Activated CD8-positive, alpha-beta memory T cell treated with anti-CD3 and anti-CD28 coated beads for 1 hour (primary cell): ENCODE data around the gene PRDM5.

Experiments used
- DNase-seq, 2 donors: peaks; one replicate each; pipeline ENCODE4 v3.0.0-alpha.2; 2020; ENCODE audit warnings: low read depth in 1 of 2; ENCODE audit errors: extremely low read depth in 1 of 2

The PRDM5 gene

DNA sequence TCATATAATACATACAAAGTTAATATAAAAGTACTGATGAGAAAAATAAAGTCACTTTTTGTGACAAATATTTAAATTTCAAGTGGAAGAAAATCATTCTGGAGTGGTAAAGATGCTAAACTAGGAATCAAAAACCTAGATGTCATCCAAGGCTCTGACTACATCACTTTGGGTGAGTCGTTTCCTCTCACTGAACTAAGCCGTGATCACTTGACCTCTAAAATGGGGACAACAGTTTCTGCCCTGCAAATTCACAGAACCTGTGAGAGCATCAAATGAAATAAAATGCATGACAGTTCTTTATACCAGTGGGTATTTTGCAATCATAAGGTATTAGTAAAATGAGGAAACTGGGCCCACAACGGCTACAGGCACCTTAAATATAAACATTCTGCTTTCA, 63.8 kb downstream of the PRDM5 start:
- no peak for DNase-seq

DNA sequence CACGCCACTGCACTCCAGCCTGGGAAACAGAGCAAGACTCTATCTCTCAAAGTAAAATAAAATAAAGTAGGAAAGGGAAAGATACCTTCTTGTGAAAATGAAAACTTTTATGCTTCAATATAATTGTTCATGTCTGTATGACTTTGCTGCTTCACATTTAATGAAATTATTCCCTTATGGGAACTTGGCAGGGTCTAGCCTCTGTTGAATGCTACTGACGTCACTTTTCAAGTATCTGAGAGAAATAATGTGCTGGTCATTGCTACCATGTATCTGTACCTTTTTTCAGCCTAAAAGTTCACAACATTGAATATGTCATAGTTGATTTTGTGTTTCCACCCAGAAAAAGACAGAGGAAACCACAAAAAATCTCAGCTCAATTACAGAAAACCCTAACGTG, 65.2 kb downstream of the PRDM5 start:
- no peak for DNase-seq

DNA sequence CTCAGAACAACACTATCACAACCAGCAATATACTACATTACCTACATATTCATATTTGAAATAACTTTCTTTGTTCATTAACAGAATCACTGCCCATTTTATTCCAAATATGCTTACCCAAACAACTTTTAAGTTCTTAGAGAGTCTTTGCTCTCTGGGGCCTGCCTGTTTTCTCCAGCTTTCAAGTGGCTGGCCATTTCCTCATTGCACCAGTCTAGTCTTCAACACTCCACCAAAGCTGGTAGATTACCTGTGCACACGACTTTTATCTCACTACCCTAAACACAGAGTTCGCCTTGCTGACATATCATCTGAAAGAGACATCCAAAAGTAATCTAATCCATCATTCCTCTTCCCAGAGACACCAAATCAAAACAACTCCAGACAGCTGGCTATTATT, 66.2 kb downstream of the PRDM5 start:
- DNase-seq, result no peak

DNA sequence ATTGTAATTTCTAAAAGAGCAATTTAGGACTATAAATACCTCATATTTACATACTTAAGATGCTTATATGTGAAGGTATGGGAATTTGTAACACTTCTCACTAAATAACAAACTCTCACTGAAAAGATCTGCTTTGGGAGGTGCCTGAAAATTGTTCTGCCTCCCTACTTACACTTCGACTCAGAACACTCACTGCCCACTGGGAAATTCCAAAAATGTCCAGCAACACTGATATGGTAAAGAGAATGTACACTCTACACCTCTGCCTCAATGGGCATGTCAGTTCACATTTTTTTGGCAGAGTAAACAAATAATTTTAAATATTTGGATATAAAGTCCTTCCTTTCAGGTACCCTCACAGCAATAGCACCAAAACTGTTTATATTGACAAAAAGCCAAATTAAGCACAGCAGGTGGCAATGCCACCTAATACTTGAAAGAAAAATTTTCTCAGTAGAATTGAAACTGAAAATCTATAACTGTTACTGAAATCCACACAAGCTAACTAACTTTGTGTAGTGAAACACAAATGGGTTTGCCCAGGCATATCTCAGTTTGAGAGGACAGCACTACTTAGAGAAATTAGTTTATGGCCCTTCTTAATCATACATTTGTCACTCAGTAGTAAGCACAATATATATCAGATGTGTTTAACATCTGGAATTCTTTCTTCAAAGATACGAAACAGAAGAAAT, 67.1 kb downstream of the PRDM5 start:
- no peak for DNase-seq

DNA sequence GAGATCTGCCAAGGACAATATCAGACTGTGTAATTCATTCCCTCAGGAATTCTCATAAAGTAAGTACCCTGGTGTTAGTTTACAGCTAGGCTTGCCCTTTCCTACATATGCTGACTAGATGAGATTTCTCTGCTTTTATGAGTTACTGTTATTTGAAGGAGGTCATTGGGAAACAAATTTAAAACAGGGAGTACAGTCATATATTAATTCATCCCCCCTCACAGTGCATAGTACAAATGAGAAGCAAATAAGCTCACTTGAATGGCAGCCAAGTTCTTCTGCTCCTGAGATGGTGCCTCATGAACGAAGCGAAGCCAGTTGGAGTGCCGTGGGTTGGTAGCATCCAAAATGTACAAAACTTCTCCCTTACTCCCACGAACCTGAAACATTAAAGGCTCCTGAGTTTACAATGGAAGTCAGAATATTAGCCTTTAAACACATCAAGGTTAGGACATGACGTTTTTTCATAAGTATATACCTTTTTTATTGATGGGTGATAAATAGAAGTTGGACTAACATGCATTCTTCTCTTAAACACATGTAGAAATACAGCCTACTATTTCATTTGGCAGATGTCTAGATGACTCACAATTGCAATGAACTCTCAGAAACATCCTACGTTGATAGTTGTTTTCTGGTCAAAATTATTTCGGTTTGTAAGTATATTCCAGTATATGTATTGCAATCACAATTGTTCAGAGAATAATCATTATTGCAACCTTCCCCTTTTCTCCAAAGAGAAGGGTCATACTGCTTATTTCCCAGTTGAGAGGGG, 69.2 kb downstream of the PRDM5 start:
- no peak for DNase-seq

DNA sequence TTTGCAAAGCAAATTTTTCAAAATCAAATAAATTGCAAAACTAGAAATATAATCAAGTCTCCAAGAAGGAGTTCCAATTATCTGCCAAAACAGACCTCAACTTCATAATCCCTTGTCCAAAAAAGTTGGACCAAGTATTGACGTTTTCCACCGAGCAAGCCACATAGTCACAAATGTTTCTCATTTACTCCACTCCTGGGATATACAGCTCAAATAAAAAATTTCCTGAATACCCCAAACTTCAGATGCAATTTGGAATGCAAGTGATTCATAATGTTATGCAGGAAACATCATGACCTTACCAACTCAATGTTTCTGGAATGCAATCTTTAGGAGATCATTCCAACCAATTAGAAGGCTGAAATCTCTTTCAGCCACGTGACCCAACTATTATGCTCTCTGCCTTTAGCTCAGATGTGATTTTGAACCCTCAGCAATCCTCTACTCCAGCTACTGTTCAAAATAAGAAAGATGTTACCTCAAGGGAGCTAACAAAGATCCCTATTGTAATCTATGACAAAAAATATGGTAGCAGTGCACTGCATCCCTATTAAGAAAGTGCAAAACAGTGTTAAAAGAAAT, 72.4 kb downstream of the PRDM5 start:
- no peak for DNase-seq

DNA sequence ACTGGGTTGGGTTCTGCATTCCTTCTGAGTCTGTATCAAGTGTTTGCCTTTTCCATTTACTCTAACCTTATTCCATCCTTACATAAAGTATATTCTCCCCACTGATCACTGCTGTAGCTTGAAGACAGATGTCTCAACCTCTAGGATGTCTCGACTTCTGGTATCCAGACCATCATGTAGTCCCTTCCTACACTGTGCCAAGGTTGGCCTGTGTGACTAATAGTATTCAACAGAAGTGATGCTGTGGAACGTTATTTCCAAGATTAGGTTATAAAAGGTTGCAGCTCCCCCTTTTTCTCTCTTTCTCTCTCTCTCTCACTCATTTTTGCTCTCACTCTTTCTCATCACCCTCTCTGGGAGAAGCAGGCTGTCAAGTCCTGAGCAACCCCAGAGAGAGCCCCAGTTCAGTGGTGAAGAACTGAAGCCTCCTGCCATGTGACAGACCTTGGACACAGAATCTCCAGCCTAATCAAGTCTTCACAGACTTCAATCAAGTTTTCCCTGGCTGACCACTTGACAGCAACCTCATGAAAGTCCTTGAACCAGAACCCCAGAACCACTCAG, 75.4 kb downstream of the PRDM5 start:
- no peak for DNase-seq

DNA sequence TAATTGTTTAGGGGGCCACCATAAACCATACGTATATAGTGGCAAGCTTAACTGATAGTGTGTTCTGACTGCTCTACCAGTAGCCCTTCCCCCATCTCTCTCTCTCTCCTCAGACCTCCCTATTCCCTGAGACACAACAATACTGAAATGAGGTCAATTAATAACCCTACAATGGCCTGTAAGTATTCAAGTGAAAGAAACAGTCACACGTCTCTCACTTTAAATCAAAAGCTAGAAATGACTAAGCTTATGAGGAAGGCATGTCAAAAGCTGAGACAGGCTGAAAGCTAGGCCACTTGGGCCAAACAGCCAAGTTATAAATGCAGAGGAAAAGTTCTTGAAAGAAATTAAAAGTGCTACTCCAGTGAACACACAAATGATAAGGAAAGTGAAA, 78.0 kb downstream of the PRDM5 start:
- DNase-seq, result no peak

DNA sequence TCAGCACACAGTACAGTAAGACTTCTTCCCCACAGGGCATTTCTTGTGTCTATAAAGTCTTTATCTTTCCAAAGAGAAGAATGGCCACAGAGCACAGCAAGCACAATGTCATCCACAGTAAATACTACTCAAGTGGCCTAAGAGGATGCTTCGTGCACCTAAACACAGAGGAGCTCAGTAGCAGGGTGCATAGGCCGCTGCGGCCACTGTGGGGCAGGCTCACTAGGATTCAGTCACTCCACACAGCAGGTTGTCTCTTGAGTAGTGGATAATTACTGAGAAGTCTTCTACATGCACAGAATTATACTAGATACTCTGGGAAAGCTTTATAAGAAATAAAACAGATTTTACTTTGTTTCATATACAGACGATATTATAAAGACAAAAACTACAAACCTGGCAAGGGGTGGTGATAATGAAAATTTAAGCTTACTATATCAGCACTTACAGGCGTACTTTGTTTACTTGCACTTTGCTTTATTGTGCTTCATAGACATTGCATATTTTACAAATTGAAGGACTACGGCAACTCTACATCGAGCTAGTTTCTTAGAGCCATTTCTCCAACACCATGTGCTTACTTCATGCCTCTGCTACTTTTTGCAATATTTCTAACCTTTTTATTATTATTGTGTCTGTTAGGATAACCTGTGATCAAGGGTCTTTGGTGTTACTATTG, 78.5 kb downstream of the PRDM5 start:
- DNase-seq, result no peak

DNA sequence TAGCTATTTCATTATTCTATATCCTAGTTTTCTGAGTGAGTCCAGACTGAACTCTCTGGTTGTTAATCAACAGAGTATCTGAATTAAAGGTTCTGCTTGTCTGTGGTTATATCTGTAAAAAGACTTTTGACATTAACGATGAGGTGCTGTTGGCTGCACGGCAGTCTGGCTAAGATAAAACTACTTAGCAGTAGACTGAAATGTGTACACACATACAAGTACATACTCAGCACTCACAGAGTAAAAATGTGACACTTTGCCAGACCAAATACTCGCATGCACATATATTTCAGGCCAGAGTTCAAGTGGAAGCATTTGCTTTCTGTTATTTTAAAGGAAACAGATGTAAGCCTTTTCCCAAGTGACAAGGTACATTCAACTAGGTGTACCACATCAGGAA, 80.5 kb downstream of the PRDM5 start:
- DNase-seq, result no peak

DNA sequence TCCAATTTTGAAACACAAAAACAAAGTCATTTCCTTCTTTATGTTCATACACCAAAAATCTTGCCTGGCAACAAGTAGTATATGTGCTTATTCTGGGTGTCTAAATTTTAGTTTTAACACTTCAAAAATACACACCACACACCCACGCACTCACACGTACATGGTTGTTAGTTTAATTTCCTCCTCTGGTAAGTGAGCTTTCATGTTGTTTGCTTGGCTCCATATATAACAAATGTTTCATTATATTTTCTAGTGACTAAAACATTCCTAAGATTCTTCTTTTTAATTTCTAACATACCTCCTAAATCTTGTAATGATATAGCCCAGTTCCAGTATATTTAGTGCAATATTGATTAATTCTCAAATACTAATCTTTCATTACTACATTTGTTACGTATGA, 80.9 kb downstream of the PRDM5 start:
- no peak for DNase-seq

DNA sequence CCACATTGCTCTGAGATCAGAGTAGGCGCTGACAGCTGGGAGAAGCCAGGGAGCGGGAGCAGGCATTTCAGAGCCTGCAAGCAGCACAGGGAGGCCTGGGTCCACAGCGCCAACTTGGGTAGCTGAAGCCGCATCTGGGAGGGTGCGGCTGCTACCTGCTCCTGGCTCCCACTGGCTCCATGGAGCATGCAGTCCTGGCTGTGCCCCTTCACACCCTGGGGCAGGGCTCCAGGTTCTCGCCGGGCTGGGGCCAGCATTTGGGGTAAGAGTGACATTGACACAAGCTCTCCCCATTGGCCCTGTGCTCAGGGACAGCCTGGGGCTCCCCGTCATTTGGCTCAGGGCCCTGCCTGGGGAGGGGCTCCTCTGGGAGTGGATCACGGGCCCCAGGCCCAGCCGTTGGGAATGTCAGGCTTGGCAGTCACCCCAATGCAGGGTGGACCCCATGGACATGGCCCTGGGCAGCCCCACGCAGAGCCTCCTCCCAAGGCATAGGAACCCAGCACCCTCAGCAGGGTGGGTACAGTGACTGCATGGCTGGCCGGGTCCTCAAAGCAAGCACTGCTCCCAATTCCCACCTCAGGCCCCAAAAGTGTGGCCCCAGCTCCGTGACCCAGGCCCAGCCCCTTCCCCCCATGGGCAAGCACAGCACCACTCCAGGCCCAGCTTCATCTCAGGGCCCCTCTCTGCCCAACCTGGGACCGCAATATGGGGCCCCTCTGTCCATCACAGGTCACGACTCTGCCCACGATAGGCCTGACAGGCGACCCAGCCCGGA, 82.4 kb downstream of the PRDM5 start:
- DNase-seq, result no peak

DNA sequence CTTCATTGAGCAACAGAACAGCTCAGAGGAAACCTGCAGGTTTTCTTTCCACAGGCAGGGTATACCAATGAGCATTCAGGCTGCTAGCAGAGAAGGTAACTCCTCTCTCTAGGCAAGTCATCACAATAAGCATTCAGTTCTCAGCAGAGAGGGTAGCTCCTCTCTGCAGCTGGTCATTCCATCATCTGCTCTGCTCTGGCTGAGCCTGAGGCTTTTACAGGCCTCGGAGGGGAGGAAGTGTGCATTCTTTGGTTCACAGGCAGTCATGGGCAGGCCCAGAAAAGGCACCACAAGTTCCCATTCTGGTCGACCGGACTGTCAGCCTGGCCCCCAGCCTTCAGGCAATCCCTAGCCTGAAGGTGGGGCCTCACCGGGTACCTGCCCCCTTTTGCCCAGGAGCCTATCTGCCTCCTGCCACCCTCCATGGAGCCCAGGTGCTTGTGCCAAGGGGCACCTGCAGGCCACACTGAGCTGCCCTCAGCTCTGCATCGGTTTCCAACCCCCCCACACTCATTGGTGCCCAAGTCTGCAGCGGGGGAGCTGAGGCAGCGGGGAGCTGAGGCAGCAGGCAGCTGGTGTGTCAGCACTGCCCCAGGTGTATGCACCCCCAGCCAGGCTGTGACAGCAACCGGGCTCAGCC, 83.1 kb downstream of the PRDM5 start:
- DNase-seq, result no peak

DNA sequence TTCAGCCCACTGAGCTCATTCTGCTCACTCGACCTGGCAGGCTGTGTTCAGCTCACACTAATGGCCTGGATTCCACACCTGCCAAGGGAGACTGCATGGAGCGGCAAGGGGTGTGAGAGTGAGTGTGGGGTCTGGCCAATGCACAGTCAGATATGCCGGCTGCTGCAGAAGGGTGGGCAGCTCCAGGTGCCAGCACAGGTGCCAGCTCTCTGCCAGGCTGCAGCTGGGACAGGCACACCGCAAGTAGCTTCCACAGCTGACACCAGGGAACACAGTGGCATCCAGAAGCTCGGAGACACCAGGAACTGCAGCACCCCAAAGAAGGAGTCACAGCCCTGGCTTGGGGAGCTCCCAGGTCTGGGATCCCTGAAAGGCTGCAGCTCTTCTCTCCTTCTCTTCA, 83.7 kb downstream of the PRDM5 start:
- no peak for DNase-seq

DNA sequence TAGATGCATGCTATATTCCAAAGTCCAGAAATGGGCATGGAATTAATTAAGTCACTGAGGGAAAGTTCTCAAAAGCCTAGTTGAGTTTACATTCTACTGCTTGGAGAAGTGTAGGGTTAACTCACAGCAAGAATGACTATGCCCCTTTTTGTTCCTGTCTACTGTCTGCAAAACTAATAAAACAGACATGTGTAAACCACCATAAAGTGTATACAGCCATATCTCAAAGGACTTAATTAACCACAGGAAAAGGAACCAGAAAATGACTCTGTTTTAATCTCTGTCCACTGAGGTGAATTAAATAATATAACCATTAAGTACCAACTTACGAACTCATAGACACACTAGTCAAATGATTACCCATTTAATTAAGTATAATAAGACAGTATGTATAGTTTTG, 84.9 kb downstream of the PRDM5 start:
- no peak for DNase-seq

DNA sequence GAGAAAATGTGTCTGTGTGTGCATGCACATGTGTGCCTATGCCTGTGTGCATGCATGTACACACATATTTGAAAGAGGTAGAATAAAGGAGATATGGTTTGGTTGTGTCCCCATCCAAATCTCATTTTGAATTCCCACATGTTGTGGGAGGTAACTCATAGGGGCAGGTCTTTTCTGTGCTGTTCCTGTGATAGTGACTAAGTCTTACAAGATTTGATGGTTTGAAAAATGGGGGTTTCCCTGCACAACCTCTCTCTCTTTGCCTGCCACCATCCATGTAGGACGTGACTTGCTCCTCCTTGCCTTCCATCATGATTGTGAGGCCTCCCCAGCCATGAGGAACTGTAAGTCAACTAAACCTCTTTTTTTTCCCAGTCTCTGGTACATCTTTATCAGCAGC, 87.2 kb downstream of the PRDM5 start:
- DNase-seq, result no peak

DNA sequence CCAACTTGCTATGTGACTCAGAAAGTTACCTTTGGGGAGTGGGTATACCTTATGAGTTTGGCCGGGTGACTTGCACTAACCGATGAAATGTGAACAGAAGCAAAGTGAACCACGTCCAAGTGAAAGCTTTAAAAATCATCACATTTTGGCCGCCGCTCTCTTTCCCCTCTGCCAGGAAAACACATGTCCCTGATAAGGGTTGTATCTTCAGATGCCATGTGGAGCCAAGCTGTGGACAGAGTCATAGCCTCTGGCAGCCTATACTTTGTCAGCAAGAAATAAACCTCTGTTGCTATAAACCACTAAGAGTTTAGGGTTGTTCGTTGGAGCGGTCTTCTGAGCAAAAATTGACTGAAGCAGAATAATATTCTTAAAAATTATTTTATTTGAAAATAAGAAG, 92.3 kb downstream of the PRDM5 start:
- DNase-seq, result no peak

DNA sequence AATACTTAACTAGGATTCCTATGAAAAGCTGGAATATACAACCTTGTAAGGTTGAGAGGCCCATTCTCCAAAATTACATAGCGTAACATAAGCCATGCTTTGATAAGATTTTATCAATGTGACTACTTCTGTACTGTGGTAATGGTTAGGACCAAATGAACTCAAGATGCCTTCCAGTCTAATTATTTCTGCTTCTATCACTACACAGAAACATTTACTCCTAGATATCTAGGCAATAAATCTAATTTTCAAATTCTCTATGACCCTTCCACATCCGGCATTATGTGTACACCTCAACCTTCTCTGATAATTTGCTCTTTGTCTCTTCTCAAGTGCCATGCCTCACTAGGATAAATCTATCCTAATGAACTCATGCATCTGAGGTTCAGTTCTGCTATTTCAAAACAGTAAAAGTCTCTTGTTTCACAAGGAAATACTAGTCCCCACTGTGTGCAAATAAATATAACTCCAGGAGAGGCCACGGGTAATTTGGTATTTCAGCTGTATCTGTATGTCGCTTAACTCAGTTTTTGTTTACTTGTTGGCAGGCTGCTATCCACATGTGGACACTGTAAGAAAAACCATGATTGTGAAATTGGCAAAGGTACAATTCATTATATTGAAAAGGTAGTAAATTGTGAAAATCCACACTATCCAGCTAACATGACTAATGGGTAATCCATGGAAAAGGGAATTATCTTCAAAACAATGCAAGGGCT, 93.3 kb downstream of the PRDM5 start:
- no peak for DNase-seq

DNA sequence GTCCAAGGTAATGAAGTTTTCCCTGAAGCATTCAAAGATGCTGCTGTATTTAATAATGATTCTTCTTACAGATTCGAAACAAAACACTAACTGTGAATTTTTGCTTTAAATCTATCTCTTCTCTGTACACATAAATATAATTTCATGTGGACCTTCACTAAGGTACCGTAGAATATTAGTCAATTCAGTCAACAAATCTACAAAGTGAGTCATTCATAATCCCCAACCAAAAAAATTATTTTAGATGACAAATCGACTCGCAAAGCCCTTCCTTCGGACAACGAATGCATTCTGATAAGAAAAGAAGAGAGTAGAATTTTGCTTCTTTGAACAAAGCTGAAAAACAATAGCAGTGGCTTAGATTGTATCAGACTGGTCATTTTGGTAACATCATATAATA, 95.7 kb downstream of the PRDM5 start:
- DNase-seq, result no peak

DNA sequence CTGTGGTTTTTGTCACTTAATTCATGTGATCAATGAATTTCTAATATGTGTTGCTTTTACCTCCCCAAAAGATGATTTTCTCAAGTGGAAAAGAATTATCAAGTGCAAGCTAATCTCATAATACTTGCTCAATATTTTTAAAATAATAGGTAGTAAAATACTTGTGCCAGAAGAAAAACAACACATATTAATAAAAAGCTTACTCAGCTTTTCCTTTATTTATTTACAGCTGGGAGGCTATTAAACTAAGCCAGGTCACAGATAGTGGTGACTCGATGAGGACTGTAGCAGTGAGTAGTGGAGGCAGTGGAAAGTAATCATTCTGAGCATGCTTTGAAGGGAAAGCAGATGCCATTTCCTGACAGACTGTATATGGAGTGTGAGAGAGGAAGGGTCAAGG, 96.1 kb downstream of the PRDM5 start:
- no peak for DNase-seq
